ENCODE results near the gene AAK1.

Gene AAK1

DNA sequence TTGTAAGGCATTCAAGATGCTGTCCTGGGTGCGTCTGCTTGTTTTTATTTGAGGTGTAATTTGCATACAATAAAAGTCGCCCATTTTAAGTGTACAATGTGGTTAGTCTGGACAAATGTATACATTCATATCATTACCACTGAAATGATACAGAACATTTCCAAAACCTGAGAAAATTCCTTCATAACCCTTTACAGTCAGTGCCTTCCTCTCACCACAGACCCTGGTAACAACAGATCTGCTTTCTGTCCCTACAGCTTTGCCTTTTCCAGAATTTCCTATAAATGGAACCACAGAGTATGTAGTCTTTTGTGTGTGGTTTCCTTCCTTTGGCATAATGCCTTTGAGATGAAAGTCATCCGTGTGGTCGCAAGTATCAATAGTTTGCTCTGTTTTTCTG, 160.5 kb downstream of the AAK1 start:
- no peak for DNase-seq
- intact Hi-C loops (cut with DNase I), result no loop called here

GRCh38 chr2:69482471-69482870, 161.1 kb downstream of the AAK1 start:
- no peak for DNase-seq
- intact Hi-C loops (cut with DNase I), result no loop called here

GRCh38 chr2:69481421-69481820, 162.1 kb downstream of the AAK1 start:
- DNase-seq, result no peak

DNA sequence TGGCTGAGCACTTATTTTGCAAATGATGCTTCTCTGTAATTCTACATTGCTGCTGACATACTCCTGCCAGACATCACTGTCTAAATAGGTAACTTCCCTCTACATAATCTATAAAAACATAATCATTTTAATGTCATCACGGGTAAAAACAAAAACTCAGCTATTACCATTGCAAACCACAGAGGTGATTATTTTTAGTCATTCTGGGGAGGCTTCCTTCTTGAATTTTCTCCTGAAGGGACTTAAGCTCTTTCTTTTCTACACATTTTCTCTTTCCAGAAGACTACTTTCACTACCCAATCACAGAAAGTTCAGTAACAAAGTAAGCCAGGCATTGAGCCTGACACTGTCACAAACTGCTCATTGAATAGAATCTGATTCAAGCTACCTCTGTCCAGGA, 165.9 kb downstream of the AAK1 start:
- intact Hi-C loops (cut with DNase I), result no loop called here
- DNase-seq, result no peak

More at GRCh38 chr2:69481421-69481820, 162.1 kb downstream of the AAK1 start:
- intact Hi-C loops (cut with DNase I), result no loop called here

GRCh38 chr2:69474688-69475087, 168.9 kb downstream of the AAK1 start:
- intact Hi-C loops (cut with DNase I), result no loop called here
- no peak for DNase-seq

- DNase-seq, result no peak
- intact Hi-C loops (cut with DNase I), result no loop called here
Observed at GRCh38 chr2:69471793-69472192, 171.7 kb downstream of the AAK1 start.

GRCh38 chr2:69470911-69471310, 172.6 kb downstream of the AAK1 start:
- DNase-seq, result no peak
- intact Hi-C loops (cut with DNase I), result no loop called here

GRCh38 chr2:69469784-69470183, 173.8 kb downstream of the AAK1 start:
- peak in 11 of 42 donors; percentile 4 to 50 (median 21) for DNase-seq
- intact Hi-C loops (cut with DNase I), result no loop called here

- no peak for DNase-seq
- intact Hi-C loops (cut with DNase I), result no loop called here
Observed at GRCh38 chr2:69469375-69469774, 174.2 kb downstream of the AAK1 start.

DNA sequence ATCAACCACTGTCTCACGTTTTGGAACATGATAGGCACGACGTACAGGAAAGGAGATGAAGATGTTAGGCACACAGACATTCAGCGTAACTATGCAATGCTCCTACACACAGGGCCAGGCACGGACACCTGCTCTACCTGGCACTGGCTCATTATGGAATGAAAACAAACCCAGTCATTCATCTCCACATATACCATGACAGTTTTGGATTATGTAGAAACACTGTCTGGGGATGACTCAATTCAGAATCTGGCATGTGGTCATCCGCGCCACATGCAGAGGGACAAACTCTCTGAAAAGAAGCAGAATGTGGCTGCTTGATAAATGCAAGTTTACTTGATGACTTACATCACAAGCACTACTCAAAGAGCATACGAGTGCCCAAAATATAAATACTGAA, 176.8 kb downstream of the AAK1 start:
- intact Hi-C loops (cut with DNase I), result no loop called here
- no peak for DNase-seq

- intact Hi-C loops (cut with DNase I), result no loop called here
Observed at GRCh38 chr2:69465513-69466456, 177.8 kb downstream of the AAK1 start.

DNA sequence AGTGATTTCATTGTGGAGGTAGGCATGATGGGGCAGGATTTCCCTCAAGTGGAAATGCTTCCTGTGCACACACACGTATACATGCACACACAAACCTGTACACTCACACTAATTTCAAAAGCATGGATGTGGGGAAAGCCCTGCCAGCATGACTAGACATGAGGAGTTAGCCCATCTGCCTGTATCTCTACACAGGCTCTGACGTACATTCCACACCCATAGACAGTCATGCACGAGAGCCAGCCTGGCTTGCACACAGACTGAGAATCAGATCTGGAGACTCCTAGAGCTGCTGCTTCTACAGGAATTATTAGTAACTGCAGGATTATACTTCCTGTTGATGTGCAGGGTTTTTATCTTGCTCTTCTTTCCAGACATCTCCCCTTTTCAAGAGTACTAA, 179.0 kb downstream of the AAK1 start:
- no peak for DNase-seq
- intact Hi-C loops (cut with DNase I), result no loop called here

More at GRCh38 chr2:69465513-69466456, 177.8 kb downstream of the AAK1 start:
- no peak for DNase-seq

DNA sequence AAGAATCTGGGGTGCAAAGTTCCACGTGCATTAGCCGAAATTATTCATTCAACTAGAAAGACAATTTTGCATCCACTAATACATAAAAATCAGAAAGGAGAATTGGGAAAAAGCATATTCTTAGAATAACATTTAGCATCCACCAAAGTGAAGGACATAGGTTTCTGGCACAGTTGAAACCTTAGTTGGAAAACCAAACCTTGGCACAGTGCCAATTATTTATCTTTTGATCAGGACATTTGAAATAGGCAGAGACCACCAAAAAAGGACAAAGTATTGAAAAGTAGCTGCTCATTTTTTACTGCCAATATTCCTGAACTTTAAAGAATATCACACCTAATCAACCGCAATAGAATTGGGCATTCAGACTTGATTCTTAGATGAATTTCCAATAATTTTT, 180.8 kb downstream of the AAK1 start:
- DNase-seq, result no peak
- intact Hi-C loops (cut with DNase I), result no loop called here

DNA sequence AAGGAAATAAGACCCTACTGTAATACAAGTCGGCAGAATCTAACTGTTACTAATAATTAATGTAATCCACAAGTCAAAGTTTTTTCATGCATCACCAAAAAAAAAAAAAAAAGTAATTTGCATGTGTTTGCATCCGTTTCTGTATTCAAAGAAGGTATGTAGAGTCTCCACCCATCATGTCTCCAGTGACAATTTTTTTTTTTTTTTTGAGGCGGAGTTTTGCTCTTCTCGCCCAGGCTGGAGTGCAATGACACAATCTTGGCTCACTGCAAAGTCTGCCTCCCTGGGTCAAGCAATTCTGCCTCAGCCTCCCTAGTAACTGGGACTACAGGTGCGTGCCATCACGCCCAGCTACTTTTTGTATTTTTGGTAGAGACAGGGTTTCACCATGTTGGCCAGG, 182.1 kb downstream of the AAK1 start:
- intact Hi-C loops (cut with DNase I), result no loop called here
- no peak for DNase-seq

DNA sequence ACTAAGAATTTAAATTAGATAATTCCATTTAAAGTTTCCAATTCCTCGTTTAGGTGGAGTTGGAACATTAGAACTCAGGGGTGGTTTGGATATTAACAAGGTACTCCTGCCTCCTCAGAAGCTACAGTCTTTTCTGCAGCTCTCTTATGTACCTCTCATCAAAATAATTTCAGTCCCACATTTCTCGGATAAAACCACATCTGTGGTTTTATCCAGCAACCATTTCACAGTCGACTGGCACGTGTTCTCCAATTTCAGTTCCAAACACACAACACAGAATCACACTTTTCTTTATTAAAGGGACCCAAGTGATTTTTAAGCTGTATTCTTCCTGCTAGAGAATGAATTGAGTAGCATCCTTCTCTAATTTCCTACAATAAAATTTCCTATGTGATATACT, 183.6 kb downstream of the AAK1 start:
- no peak for DNase-seq
- intact Hi-C loops (cut with DNase I), result no loop called here

- intact Hi-C loops (cut with DNase I), result no loop called here
- no peak for DNase-seq
Observed at GRCh38 chr2:69456950-69457445, 186.5 kb downstream of the AAK1 start.

- intact Hi-C loops (cut with DNase I), result no loop called here
- no peak for DNase-seq
Observed at GRCh38 chr2:69456154-69456553, 187.4 kb downstream of the AAK1 start.

GRCh38 chr2:69454976-69455375, 188.6 kb downstream of the AAK1 start:
- intact Hi-C loops (cut with DNase I), result no loop called here
- DNase-seq, result no peak

DNA sequence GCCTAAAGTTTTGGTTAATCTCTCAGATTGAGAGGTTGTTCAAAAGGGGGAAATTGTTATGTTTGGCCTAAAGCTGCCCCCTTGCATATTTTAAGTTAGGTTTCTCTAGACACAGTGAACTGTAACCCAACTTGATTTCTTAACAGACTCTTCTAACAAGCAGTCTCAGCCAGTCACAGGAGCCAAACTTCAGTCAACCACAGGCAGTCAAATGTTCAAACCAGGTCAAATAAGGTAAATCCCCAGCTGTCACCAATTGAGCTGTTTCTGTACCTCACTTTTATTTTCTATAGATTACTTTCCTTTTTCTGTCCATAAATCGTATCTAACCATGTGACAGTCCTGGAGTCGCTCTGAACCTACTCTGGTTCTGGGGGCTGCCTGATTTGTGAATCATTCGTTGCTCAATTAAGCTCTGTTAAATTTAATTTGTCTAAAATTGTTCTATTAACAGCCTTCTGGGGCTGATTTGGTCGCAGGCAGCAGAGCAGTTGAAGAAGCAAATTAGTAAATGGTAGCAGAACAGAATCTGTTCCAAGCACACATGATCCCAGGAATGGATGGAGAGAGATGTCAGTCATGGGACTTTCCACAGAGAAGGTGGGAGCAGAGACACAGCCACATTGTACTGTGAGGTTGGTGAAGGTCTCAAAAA, 189.9 kb downstream of the AAK1 start:
- intact Hi-C loops (cut with DNase I), result no loop called here
- no peak for DNase-seq

- DNase-seq, result no peak
- intact Hi-C loops (cut with DNase I), result no loop called here
Observed at GRCh38 chr2:69452687-69453086, 190.9 kb downstream of the AAK1 start.

Measured in head of caudate nucleus (tissue), 42 donors.